Measurements from ENCODE around the gene KRT5. TPM values are rescaled to one million over a fixed set of nuclear protein-coding genes. Genes with fewer than 3 reads are reported as not detected.

The KRT5 gene
- total and polyA plus RNA-seq, 2 experiments from 2014 or later: 7.4 to 13.0 TPM

- Histone ChIP-seq H2AFZ (no peak overlapping the region), H3K79me2 (no peaks in the 10 kb centered on the region), H3K36me3 (replicated peaks; ENCODE audit: insufficient read depth, low read depth) (no peaks in the 10 kb centered on the region), H3K4me3 (no peak overlapping the region), H3K27me3 (no peaks in the 10 kb centered on the region), H3K9me2 (replicated peaks; ENCODE audit: insufficient read depth) (no peaks in the 10 kb centered on the region), H3K4me2 (no peak overlapping the region), H3K27ac (no peak overlapping the region), H4K20me1 (ENCODE audit: insufficient read depth, poor library complexity, severe bottlenecking) (no peaks in the 10 kb centered on the region), H3K4me1 (ENCODE audit: insufficient read depth) (no peaks in the 10 kb centered on the region), H3K9me3 (ENCODE audit: low read depth) (no peaks in the 10 kb centered on the region)
- DNase-seq (ENCODE audit: low spot score): no peak
- TF ChIP-seq CTCF (IDR thresholded peaks at IDR 0.05; ENCODE audit: poor library complexity): no peak
- no peak for TF ChIP-seq EZH2 (IDR thresholded peaks at IDR 0.05; ENCODE audit: borderline replicate concordance)
- no peak for TF ChIP-seq EZH2phosphoT487 (IDR thresholded peaks at IDR 0.05; ENCODE audit: low read depth, severe bottlenecking, unreplicated experiment)
- 83% methylated on average over 15 of the region's 15 CpGs for WGBS (ENCODE audit: low lambda C conversion rate, missing lambda C conversion rate)
Observed at GRCh38 chr12:52546126-52546525, 25.9 kb upstream of the KRT5 start.

GRCh38 chr12:52543985-52544883 lies 24.0 kb upstream of the KRT5 start:
- Histone ChIP-seq H3K4me2 (no peak overlapping the region), H3K9me2 (replicated peaks; ENCODE audit: insufficient read depth) (no peaks in the 10 kb centered on the region), H2AFZ (no peak overlapping the region), H4K20me1 (ENCODE audit: insufficient read depth, poor library complexity, severe bottlenecking) (no peaks in the 10 kb centered on the region), H3K4me3 (no peak overlapping the region), H3K27me3 (no peaks in the 10 kb centered on the region), H3K9me3 (ENCODE audit: low read depth) (no peaks in the 10 kb centered on the region), H3K79me2 (no peaks in the 10 kb centered on the region), H3K27ac (no peak overlapping the region), H3K4me1 (ENCODE audit: insufficient read depth) (peaks cover 9% of the 10 kb centered on the region), H3K36me3 (replicated peaks; ENCODE audit: insufficient read depth, low read depth) (no peaks in the 10 kb centered on the region)
- TF ChIP-seq EZH2 (IDR thresholded peaks at IDR 0.05; ENCODE audit: borderline replicate concordance) (no peak), EZH2phosphoT487 (IDR thresholded peaks at IDR 0.05; ENCODE audit: low read depth, severe bottlenecking, unreplicated experiment) (no peak), CTCF (IDR thresholded peaks at IDR 0.05; ENCODE audit: poor library complexity) (no peak)
- 93% methylated on average over 17 of the region's 17 CpGs for WGBS (ENCODE audit: low lambda C conversion rate, missing lambda C conversion rate)
- DNase-seq (ENCODE audit: low spot score): no peak

- no peaks in the 10 kb centered on the region for H3K27me3 ChIP-seq
- H3K79me2 ChIP-seq: no peaks in the 10 kb centered on the region
- H3K4me2 ChIP-seq: no peak overlapping the region
- DNase-seq (ENCODE audit: low spot score): no peak
- TF ChIP-seq EZH2phosphoT487 (IDR thresholded peaks at IDR 0.05; ENCODE audit: low read depth, severe bottlenecking, unreplicated experiment) (no peak), CTCF (IDR thresholded peaks at IDR 0.05; ENCODE audit: poor library complexity) (no peak), EZH2 (IDR thresholded peaks at IDR 0.05; ENCODE audit: borderline replicate concordance) (no peak)
- H3K9me3 ChIP-seq (ENCODE audit: low read depth): no peaks in the 10 kb centered on the region
- 77% methylated on average over 7 of the region's 7 CpGs for WGBS (ENCODE audit: low lambda C conversion rate, missing lambda C conversion rate)
- no peaks in the 10 kb centered on the region for H4K20me1 ChIP-seq (ENCODE audit: insufficient read depth, poor library complexity, severe bottlenecking)
- no peaks in the 10 kb centered on the region for H3K36me3 ChIP-seq (replicated peaks; ENCODE audit: insufficient read depth, low read depth)
- no peak overlapping the region for H3K4me3 ChIP-seq
- H3K4me1 ChIP-seq (ENCODE audit: insufficient read depth): peaks cover 20% of the 10 kb centered on the region
- no peak overlapping the region for H3K27ac ChIP-seq
- H2AFZ ChIP-seq: no peak overlapping the region
- H3K9me2 ChIP-seq (replicated peaks; ENCODE audit: insufficient read depth): no peaks in the 10 kb centered on the region
Observed at GRCh38 chr12:52542785-52543318, 22.7 kb upstream of the KRT5 start.
